ENCODE results near the gene CEP85L.

DNA sequence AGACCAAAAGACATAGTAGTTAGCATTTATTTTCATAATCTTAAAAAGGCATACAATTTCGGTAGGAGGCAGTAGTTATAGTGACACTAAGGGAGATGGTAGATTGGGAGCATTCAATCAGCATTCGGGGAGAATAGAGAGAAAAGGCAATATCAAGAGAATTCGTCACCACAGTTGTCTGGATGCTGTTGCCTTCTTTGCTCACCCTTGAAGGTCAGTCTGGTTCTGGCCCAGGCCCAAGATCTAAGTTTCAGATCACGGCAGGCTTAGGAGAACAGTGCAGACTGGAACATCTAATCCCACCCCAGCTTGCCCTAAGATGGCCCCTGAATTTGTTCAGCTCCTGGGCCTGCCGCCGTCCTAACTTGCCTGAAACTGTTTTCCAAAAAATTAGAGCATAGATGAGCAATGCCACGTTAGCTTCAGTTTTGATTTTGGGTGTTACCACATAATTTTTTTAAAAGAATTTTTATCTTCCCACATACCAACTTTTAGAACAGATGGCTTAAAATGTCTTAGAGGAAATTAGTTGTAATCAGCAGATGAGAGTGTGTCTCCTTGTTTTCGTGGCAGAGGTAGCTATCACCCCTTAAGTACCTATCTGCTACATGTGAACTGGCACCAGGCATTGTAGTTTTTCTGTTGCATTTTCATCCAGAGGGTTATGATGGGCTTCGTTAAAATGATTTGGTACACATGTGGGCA is 8.3 kb upstream of the CEP85L start:
- no peak for TF ChIP-seq POLR2A (IDR thresholded peaks at IDR 0.05; ENCODE audit: low read depth, low read length)
- no peak for TF ChIP-seq POLR2AphosphoS5 (IDR thresholded peaks at IDR 0.05; ENCODE audit: low read depth, low read length)
